ENCODE measurements around the gene SEC22A.

DNA sequence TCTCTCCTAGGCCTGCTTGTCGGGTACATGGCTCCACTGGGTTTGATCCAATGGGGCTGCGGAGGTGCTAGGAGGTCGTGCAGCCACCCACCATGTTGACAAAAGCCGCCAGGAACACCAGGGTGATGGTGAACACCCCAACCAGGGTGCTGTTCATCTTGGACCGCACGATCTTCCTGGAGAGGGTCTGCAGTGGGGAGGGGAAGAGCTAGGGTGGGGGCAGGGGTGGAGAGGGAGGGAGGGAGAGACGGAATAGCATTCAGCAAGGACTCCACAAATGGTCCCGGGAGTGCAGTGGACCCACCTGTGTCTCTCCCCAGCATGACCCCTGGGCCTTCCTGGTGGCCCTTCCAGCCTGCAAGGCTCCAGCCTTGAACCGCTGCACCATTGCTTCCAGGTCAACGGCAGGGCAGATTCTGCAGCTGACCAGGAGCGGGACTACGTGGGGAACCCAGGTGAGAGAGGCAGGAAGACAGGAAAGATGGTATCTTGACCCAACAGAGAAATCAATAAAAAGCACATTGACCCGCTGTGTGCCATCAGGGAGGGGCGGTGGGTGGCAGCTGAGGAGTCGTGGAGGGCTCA, 102.3 kb downstream of the SEC22A start:
- TF ChIP-seq, protein P1, sequence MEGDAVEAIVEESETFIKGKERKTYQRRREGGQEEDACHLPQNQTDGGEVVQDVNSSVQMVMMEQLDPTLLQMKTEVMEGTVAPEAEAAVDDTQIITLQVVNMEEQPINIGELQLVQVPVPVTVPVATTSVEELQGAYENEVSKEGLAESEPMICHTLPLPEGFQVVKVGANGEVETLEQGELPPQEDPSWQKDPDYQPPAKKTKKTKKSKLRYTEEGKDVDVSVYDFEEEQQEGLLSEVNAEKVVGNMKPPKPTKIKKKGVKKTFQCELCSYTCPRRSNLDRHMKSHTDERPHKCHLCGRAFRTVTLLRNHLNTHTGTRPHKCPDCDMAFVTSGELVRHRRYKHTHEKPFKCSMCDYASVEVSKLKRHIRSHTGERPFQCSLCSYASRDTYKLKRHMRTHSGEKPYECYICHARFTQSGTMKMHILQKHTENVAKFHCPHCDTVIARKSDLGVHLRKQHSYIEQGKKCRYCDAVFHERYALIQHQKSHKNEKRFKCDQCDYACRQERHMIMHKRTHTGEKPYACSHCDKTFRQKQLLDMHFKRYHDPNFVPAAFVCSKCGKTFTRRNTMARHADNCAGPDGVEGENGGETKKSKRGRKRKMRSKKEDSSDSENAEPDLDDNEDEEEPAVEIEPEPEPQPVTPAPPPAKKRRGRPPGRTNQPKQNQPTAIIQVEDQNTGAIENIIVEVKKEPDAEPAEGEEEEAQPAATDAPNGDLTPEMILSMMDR (IDR thresholded peaks at IDR 0.05): no peak
- no peak for TF ChIP-seq POLR2AphosphoS5 (IDR thresholded peaks at IDR 0.05)
- TF ChIP-seq POLR2A (IDR thresholded peaks at IDR 0.05): no peak
- TF ChIP-seq EP300 (IDR thresholded peaks at IDR 0.05): no peak
